SJSA1 (cell line): ENCODE results near the gene NRIP1. TPM values are rescaled to one million over a fixed set of nuclear protein-coding genes. Genes with fewer than 3 reads are reported as not detected.
A peak's percentile ranks its signal among the peaks of the same experiment; 100 is the strongest.

ENCODE experiments used
- DNase-seq, 2 experiments: peaks; one replicate each; pipeline ENCODE4 v3.0.0-alpha.2; 2015 to 2020; ENCODE audit warnings: low spot score in 2 of 2, low read depth in 1 of 2
- H3K27ac ChIP-seq: fragments of 250-450 bp; sonication (Bioruptor Pico); 2 replicates; pipeline ENCODE4 v1.5.1; 2020; ENCODE audit warnings: mild to moderate bottlenecking, moderate library complexity
- H3K27me3 ChIP-seq: fragments of 250-450 bp; sonication (Bioruptor Pico); replicated peaks from 2 replicates; pipeline ENCODE4 v1.5.1; 2020; ENCODE audit warnings: mild to moderate bottlenecking, moderate library complexity
- H3K36me3 ChIP-seq: fragments of 250-450 bp; sonication (Bioruptor Pico); 2 replicates; pipeline ENCODE4 v1.5.1; 2020; ENCODE audit warnings: mild to moderate bottlenecking
- H3K4me1 ChIP-seq: fragments of 250-450 bp; sonication (Bioruptor Pico); replicated peaks from 2 replicates; pipeline ENCODE4 v1.6.1; 2021; ENCODE audit warnings: mild to moderate bottlenecking
- H3K4me3 ChIP-seq: fragments of 250-450 bp; sonication (Bioruptor Pico); 2 replicates; pipeline ENCODE4 v1.5.1; 2020; ENCODE audit warnings: mild to moderate bottlenecking
- H3K9me3 ChIP-seq: fragments of 250-450 bp; sonication (Bioruptor Pico); replicated peaks from 2 replicates; pipeline ENCODE4 v1.5.1; 2020; ENCODE audit warnings: mild to moderate bottlenecking
- total RNA-seq: library from RNA; depleted of rRNA; stranded (reverse); fragments of >200 nt; shearing (Covaris generic); gene quantifications from 2 replicates; pipeline ENCODE4 v1.2.3, GENCODE V29; 2014

Gene NRIP1
- total RNA-seq, 1 experiment from 2014 or later = 26.0 TPM

DNA sequence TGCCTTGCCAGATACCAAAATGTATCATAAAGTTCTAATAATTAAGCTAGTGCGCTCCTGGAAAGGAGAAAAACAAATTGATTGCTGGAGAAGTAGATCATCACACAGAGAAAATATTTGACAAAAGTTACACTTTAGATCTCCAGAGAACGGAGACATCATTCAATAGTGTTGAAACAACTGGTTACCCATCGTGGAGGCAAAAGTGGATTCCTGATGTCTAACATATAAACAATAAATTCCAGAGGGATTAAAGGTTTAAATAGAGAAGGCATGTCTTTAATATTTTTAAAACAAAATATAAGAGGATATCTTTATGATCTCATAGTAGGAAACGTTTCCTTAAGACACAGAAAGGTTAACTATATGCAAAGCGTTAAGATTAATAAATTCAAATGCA, 41.0 kb downstream of the NRIP1 start:
- Histone ChIP-seq H3K4me1 (peaks cover 19% of the 10 kb centered on the region), H3K4me3 (no peak overlapping the region), H3K36me3 (no peaks in the 10 kb centered on the region), H3K9me3 (no peaks in the 10 kb centered on the region), H3K27me3 (no peaks in the 10 kb centered on the region), H3K27ac (peak overlapping the region; percentile 43)
- DNase-seq = peak in 1 of 2 experiments; percentile 54

DNA sequence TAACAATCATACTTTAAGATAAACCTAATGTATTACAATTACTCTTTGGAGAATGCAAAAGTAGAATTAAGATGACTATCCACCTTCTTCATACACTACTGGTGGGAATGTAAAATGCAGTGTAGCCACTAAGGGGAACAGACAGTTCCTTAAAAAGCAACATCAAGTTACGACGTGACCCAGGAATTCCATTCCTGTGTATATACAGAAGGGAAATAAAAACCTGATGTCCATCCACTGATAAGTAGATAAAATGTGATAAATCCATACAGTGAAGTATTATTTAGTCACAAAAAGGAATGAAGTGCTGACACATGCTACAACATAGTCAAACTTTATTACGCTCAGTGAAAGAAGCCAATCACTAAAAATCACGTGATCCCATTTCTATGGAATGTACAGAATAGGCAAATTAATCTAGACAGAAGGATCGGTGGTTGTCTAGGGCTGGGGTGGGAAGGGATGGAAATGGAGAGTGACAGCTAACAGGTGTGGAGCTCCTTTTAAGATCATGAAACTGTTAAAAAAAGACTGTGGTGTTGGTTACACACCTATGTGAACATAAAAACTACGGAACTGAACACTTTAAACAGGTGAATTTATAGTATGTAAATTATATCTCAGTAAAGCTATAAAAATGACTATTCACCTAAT, 42.1 kb downstream of the NRIP1 start:
- Histone ChIP-seq H3K4me1 (peaks cover 19% of the 10 kb centered on the region), H3K27me3 (no peaks in the 10 kb centered on the region), H3K4me3 (no peak overlapping the region), H3K27ac (no peak overlapping the region), H3K9me3 (no peaks in the 10 kb centered on the region), H3K36me3 (no peaks in the 10 kb centered on the region)
- DNase-seq = no peak

DNA sequence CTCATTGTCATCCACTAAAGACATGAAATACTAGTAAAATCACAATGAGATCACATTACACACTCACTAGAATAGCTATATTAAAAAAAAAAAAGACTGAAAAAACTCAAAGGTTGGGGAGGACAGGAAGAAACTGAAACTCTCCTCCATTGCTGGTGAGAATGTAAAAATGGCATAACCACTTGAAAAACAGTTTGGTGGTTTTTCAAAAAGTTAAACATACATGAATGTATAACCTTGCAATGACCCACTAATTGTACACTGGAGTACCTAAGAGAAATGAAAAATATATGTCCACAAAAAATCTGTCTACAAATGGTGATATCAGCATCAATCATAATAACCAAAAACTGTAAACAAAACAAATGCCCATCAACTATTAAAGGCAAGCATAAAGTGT, 44.0 kb downstream of the NRIP1 start:
- Histone ChIP-seq H3K9me3 (no peaks in the 10 kb centered on the region), H3K27me3 (no peaks in the 10 kb centered on the region), H3K36me3 (no peaks in the 10 kb centered on the region), H3K4me3 (no peak overlapping the region), H3K4me1 (peaks cover 33% of the 10 kb centered on the region), H3K27ac (no peak overlapping the region)
- no peak for DNase-seq

DNA sequence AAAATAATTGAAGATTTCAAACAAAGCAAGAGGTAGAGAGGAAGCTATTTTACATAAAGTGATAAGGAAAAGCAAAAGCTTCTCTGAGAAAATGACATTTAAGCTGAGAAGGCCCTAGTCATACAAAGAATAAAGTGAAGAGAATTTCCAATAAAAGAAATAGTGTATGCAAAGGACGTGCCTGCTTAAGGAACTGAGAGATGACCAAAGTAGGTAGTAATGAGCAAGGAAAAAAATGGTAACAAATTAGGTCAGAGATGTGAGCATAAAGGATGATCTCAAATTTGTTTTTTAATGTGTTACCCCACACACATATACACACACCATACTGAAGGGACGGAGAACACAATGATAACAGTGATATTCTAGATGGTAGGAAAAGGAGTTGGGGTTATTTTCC, 46.4 kb downstream of the NRIP1 start:
- Histone ChIP-seq H3K4me1 (peaks cover 28% of the 10 kb centered on the region), H3K36me3 (no peaks in the 10 kb centered on the region), H3K27me3 (no peaks in the 10 kb centered on the region), H3K27ac (no peak overlapping the region), H3K9me3 (no peaks in the 10 kb centered on the region), H3K4me3 (no peak overlapping the region)
- no peak for DNase-seq

DNA sequence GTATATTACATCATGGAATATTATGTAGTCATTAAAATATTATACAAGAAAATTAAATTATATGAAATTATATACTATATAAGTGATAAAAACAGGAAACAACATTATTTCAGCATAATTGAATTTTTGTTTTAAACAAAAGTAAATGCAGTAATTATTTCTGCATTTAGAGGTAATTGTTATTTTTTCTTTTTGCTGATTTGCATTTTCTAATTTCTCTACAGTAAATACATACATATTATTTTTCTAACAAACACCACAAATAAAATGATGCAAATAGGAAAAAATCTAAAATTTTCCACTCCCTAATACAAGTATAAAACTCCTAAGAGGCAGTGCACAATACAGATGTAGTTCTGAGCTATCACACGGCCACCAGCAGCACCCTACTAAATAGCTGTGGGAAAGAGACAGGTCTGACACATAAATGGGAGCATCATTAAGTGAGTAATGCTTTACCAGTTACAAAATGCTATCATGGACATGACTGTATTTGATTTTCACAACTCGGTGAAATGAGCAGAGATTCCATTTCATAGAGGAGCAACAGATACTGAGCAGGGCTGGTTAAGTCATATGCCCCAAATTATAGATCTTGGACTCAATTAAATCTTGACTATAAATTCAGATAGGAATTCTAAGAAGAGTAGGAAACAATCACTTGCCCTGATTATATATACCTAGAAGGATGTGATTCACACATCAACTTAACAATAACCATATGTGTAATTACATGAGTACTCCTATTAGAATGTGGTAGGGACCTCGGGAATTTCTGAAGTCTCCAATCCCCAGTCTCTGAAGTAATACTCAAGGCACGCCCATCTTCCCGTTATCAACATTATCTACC, 49.0 kb downstream of the NRIP1 start:
- no peaks in the 10 kb centered on the region for H3K36me3 ChIP-seq
- no peaks in the 10 kb centered on the region for H3K9me3 ChIP-seq
- DNase-seq = peak; percentile 66 to 89
- no peak overlapping the region for H3K4me3 ChIP-seq
- H3K27ac ChIP-seq = peak overlapping the region; percentile 90
- no peaks in the 10 kb centered on the region for H3K27me3 ChIP-seq
- peaks cover 20% of the 10 kb centered on the region for H3K4me1 ChIP-seq

DNA sequence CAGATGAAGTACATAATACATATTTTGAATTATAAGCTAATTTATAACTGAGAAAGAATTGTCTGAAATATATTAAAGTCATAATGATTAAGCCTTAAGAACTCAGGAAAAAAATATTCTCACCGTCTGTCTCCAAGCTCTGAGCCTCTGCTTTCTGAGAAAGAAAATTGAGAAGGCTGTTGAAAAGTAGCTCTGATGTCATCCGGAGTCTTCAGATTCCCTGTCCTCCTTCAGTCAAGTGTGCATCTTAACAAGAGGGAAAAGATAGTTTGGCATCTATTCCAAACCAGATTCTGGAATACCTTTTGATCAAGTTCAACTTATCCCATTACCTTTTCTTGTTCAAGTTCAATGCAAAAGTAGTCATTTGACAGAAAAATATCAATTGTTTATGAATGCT, 50.6 kb downstream of the NRIP1 start:
- Histone ChIP-seq H3K4me1 (peaks cover 34% of the 10 kb centered on the region), H3K4me3 (no peak overlapping the region), H3K36me3 (0 out of 2 replicates have a peak, but pooled peaks cover 3% of the 10 kb centered on the region), H3K27ac (no peak overlapping the region), H3K9me3 (no peaks in the 10 kb centered on the region), H3K27me3 (no peaks in the 10 kb centered on the region)
- DNase-seq = no peak

DNA sequence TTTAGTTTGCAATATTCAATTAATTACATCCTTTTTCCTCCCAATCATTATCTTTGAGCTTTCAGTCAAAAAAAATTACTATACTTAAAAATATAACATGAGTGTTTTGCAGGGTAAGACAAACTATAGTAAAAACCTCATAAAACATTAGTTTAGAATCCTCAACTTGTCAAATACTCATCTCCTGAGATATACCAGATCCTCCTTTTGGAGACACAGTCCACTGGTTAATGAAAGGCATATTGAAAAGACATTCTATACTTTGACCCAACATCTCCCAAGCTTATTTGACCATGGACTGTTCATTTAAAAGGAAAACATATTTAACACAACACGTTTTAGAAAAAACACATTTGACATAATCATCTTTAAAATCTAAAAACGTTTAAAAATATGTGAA, 52.8 kb downstream of the NRIP1 start:
- H3K36me3 ChIP-seq = peaks cover 3% of the 10 kb centered on the region; the same call in 1 of the 2 replicates
- no peak overlapping the region for H3K4me3 ChIP-seq
- H3K27ac ChIP-seq = no peak overlapping the region
- no peaks in the 10 kb centered on the region for H3K9me3 ChIP-seq
- no peak for DNase-seq
- peaks cover 33% of the 10 kb centered on the region for H3K4me1 ChIP-seq
- no peaks in the 10 kb centered on the region for H3K27me3 ChIP-seq

DNA sequence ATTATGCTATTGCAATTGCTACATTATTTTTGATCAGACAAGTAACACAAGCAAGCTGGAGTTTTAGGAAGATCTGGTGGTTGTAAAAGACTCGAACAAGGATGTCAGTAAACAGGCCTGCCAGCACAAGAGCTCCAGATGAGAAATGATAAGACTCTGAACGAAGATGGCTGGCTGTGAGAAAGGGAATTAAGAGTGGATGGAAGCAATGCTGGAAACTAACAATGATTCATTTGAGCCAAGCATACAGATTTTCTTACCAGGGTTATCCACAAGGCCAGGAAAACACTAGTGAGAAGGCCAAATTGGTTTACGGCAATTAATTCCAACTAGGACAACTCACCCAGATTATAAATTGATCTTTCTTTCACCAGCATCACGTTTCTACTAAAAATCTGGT, 54.2 kb downstream of the NRIP1 start:
- peak overlapping the region; percentile 53 for H3K27ac ChIP-seq
- H3K4me3 ChIP-seq = no peak overlapping the region
- peaks cover 3% of the 10 kb centered on the region; the same call in 1 of the 2 replicates for H3K36me3 ChIP-seq
- no peaks in the 10 kb centered on the region for H3K27me3 ChIP-seq
- H3K4me1 ChIP-seq = peaks cover 35% of the 10 kb centered on the region
- no peaks in the 10 kb centered on the region for H3K9me3 ChIP-seq
- DNase-seq = no peak

DNA sequence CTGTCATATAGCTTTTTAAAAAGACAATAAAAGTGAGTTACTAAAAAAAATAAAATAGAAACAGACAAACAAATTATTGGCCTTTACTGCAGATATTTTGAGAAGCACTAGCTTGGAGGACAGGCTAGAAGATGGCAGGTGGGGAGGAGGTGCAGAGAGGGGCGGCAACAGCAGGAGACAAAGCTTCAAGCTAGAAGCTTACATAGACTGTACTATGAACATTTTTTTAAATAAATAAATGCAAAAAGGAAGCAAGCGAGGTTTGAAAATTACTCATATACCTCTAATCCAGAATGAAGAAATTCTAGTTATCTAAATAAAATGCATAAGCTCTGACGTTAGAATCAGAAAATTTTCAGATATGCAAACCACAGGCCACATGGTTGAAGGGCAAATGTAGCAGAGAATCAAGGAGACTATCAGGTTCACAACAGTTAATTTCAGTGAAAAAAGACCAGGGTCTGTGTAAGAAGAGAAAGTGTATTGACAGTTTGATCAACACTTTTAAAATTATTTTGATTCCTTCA, 54.9 kb downstream of the NRIP1 start:
- Histone ChIP-seq H3K36me3 (peaks cover 3% of the 10 kb centered on the region; the same call in 1 of the 2 replicates), H3K4me3 (no peak overlapping the region), H3K9me3 (no peaks in the 10 kb centered on the region), H3K27me3 (no peaks in the 10 kb centered on the region), H3K27ac (peak overlapping the region; percentile 53), H3K4me1 (peaks cover 37% of the 10 kb centered on the region)
- peak in 1 of 2 experiments; percentile 58 for DNase-seq

DNA sequence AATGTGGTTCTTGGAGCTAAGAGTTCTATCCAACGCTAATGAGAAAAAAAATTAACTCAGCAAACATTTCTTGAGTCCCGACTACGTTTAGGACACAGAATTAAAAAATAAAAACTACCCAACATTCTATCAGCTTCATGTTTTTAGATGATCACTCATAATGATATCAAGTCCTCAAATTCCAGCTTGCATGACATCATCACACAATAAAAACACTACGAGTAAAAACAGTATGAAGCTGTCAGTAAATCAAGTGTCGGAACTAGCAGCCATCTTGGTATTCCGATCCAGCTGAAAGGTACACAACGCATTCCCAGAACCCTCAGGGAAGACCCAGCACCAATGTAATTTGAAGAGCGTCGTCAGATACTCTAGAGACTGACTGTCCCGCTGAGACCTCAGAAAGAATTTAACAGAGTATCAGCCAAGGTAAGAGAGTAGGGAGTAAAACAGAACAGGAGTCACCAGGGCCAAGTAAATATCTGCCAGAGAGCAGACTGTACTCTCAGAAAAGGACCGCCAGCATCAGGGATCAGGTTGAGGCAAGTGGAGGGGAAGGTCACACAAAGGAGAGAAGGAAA, 57.0 kb downstream of the NRIP1 start:
- no peaks in the 10 kb centered on the region for H3K9me3 ChIP-seq
- H3K27me3 ChIP-seq = no peaks in the 10 kb centered on the region
- peaks cover 3% of the 10 kb centered on the region; the same call in 1 of the 2 replicates for H3K36me3 ChIP-seq
- peaks cover 42% of the 10 kb centered on the region for H3K4me1 ChIP-seq
- no peak overlapping the region for H3K4me3 ChIP-seq
- no peak for DNase-seq
- H3K27ac ChIP-seq = no peak overlapping the region

DNA sequence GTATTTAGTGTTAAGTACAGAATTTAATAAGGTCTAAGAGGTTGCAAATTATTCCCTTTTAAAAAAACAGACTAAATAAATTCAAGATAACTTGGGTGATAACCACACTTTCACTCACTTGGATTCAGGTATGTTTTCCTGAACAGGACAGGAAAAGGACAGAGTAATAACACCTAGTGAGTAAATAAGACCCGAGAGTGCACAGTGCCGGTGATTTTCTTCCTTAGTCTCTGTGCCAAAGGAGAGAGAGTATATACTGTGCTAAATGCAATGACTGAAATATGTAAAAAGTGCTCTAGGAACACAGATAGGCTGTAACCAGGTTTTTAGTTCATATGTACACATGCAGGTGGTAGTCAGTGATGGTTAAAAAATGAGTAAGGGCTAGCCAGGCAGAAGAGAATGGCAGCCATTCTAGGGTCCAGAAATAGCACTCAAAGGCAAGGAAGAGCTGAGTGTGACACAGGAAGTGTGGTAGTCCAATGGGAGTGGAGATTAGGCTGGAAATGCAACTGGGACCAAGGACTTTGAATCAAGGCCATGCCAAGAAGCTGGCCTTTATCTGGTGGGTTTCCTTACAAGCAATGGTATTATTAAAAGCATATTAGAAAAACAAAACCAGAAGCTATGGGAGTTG, 58.1 kb downstream of the NRIP1 start:
- no peaks in the 10 kb centered on the region for H3K9me3 ChIP-seq
- no peaks in the 10 kb centered on the region for H3K27me3 ChIP-seq
- peaks cover 3% of the 10 kb centered on the region; the same call in 1 of the 2 replicates for H3K36me3 ChIP-seq
- DNase-seq = no peak
- H3K4me1 ChIP-seq = peaks cover 42% of the 10 kb centered on the region
- no peak overlapping the region for H3K27ac ChIP-seq
- H3K4me3 ChIP-seq = no peak overlapping the region

DNA sequence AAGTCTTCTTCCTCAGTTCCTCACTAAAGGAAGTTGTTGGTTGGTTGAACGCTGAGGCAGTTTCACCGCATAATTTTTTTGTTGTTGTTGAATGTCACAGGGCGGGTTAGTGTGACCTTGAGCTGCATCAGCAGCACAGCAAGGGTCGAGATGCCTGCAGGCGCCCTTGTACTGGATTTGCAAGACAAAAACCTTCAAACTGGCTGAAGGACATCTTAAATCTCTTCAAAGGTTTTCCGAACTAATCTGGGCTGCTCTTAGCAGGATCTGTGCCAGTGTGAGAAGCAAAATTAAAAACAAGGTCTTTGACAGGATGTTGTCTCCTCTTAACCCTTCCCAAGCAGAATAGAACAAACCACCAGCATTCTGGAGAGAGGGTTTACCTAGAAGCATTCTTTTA, 59.4 kb downstream of the NRIP1 start:
- Histone ChIP-seq H3K36me3 (no peaks in the 10 kb centered on the region; the same call in 1 of the 2 replicates), H3K4me1 (peaks cover 48% of the 10 kb centered on the region), H3K27me3 (no peaks in the 10 kb centered on the region), H3K9me3 (no peaks in the 10 kb centered on the region), H3K27ac (peak overlapping the region; percentile 45), H3K4me3 (no peak overlapping the region)
- DNase-seq = peak in 1 of 2 experiments; percentile 37

DNA sequence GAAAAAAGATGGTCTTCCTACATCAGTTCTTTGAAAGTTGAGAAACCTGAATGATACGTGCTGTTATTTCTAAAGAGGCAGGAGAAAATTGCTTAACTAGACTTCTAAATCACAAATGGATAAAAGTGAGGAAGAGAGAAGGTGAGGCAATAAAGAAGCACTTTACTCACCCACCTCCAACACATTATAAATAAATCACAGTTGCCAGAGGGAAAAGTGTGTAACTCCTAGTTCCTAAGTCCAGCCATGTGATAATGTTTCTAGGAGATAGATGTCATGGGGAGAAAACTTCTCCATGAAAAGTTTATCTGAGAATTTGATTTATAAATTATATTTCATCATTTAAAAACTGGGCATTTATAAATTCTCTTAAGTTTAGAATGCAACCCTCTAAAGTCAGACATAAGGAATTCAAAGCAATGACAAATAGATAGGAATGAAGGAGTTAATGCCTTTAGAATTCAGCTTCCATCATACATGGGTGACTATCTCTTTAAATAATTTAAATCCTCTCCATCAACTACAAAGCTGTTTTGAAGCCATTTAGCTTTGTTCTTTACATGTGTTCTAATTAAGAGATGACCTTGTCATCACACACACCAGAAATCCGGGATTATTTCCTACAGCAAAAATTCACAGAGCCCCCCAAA, 60.0 kb downstream of the NRIP1 start:
- Histone ChIP-seq H3K27ac (peak overlapping the region; percentile 45), H3K4me3 (no peak overlapping the region), H3K9me3 (no peaks in the 10 kb centered on the region), H3K4me1 (peaks cover 49% of the 10 kb centered on the region), H3K36me3 (no peaks in the 10 kb centered on the region; the same call in 1 of the 2 replicates), H3K27me3 (no peaks in the 10 kb centered on the region)
- DNase-seq = no peak
